Fibroblast of skin of left quadriceps (primary cell): ENCODE results near the gene THYN1.

ENCODE experiments used
- DNase-seq, 2 experiments: peaks; one replicate each; pipeline ENCODE4 v3.0.0-alpha.2; 2013; ENCODE audit warnings: low read depth in 2 of 2

THYN1 gene

GRCh38 chr11:134248910-134249480, 4.2 kb downstream of the THYN1 start:
- no peak for DNase-seq

- no peak for DNase-seq
Measured at GRCh38 chr11:134246678-134247077, 6.5 kb downstream of the THYN1 start.

GRCh38 chr11:134246100-134246499, 7.1 kb downstream of the THYN1 start:
- no peak for DNase-seq

GRCh38 chr11:134245434-134245833, 7.7 kb downstream of the THYN1 start:
- DNase-seq, result no peak

- DNase-seq, result no peak
Measured at GRCh38 chr11:134244593-134244992, 8.6 kb downstream of the THYN1 start.

GRCh38 chr11:134243913-134244312, 9.2 kb downstream of the THYN1 start:
- no peak for DNase-seq

- DNase-seq, result no peak
Measured at GRCh38 chr11:134242376-134242775, 10.8 kb downstream of the THYN1 start.

- no peak for DNase-seq
Measured at GRCh38 chr11:134240592-134240991, 12.6 kb downstream of the THYN1 start.

- DNase-seq, result no peak
Measured at GRCh38 chr11:134238956-134239355, 14.2 kb downstream of the THYN1 start.

GRCh38 chr11:134237557-134237922, 15.6 kb downstream of the THYN1 start:
- no peak for DNase-seq

GRCh38 chr11:134236834-134237556, 16.2 kb downstream of the THYN1 start:
- no peak for DNase-seq

GRCh38 chr11:134235399-134235798, 17.8 kb downstream of the THYN1 start:
- DNase-seq, result no peak

- DNase-seq, result no peak
Measured at GRCh38 chr11:134233729-134234179, 19.4 kb downstream of the THYN1 start.

GRCh38 chr11:134231958-134232659, 21.0 kb downstream of the THYN1 start:
- DNase-seq, result no peak

GRCh38 chr11:134230339-134230738, 22.8 kb downstream of the THYN1 start:
- DNase-seq, result no peak

- no peak for DNase-seq
Measured at GRCh38 chr11:134229126-134229790, 23.9 kb downstream of the THYN1 start.

GRCh38 chr11:134228625-134229024, 24.5 kb downstream of the THYN1 start:
- peak; percentile 36 to 47 for DNase-seq

- no peak for DNase-seq
Measured at GRCh38 chr11:134226806-134227325, 26.3 kb downstream of the THYN1 start.

GRCh38 chr11:134224710-134225664, 28.2 kb downstream of the THYN1 start:
- DNase-seq, result no peak

GRCh38 chr11:134223836-134224709, 29.1 kb downstream of the THYN1 start, which contains the start of the genes NCAPD3 and VPS26B:
Gene NCAPD3, minus strand, starts transcription at chr11:134223967. Its CDS starts 41 bp downstream, at chr11:134223926.
Gene VPS26B, plus strand, starts transcription at chr11:134224671. Its CDS starts 452 bp downstream, at chr11:134225123.
- peak; percentile 90 to 91 for DNase-seq
